Stimulated activated CD8-positive, alpha-beta memory T cell treated with anti-CD3 and anti-CD28 coated beads, Interleukin-7, amount 100 ng/mL, for 48 hours (primary cell): Measurements from ENCODE around the gene TRIM15.

Experiments used
- DNase-seq, 2 donors: peaks; one replicate each; pipeline ENCODE4 v3.0.0-alpha.2; 2020; ENCODE audit warnings: low read depth in 1 of 2; ENCODE audit errors: extremely low read depth in 1 of 2

TRIM15 gene

DNA sequence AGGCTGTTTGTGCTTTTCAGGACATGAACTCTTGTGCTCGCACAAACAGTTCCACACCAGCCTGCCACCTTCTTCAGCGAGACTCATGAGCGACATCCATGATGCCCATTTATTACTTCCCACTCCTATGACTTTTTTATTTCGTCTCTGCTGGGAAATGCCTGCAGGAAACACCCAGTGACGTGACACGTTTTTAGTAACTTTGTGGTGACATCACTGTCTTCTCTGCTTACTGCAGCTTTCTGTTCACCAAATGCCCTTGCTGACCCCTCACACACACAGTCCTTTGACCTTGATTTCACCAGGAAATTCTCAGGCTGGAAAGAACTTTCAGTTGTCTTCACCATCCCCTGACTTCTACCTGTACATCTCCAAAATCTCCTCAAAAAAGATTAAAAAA, 18.5 kb upstream of the TRIM15 start:
- DNase-seq, result no peak

DNA sequence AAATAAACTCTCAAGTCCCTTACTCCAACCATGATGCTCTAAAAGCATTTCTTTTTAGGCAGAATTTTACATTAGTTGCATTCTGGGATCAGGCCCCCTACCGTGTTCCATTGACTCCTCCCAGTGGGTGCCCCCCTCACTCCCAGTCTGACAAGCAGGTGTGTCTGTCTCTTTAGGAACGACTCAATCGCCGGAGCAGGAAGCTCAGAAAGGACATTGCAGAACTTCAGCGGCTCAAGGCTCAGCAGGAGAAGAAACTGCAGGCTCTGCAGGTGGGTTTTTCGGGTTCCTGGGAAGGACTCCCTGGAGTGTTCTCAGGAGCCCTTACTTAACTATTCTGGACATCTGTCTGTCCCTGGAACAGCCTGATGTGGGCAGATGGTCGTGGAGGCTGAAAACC, 17.5 kb upstream of the TRIM15 start:
- no peak for DNase-seq

DNA sequence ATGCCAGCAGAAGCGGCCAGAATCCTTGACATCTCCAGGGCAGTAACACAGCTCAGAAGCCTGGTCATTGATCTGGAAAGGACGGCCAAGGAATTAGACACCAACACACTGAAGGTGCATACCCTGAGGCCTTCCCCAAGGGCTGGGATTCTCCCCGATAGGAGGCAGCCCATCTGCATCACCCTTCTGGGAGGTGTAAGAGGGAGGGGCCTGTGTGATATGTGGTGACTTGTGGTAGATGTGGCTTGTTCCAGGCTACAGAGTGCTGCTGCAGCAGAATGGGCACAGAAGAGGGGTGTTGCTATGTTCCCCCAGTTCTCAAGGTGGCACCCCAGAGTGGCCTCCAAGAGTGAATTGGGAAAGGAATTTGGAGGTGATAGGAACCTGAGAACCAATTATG, 16.2 kb upstream of the TRIM15 start:
- DNase-seq, result no peak

DNA sequence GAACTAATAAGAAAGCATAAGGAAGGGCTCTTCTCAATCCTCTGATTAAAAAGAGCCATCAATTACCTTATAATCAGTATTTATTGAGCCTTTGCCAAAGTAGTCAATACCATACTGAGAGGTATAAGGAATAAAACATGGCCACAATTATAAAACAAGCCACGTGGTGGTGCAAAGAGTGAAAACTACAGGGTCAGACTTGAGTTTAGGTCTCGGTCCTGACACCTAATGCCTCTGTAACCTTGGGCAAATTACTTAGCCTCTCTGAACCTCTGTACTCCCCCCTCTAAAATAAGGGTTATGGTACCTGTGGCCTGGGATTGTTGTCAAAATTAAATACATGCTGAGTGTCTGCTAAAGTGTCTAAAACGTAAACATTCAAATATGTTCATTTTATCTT, 14.1 kb upstream of the TRIM15 start:
- DNase-seq, result no peak

DNA sequence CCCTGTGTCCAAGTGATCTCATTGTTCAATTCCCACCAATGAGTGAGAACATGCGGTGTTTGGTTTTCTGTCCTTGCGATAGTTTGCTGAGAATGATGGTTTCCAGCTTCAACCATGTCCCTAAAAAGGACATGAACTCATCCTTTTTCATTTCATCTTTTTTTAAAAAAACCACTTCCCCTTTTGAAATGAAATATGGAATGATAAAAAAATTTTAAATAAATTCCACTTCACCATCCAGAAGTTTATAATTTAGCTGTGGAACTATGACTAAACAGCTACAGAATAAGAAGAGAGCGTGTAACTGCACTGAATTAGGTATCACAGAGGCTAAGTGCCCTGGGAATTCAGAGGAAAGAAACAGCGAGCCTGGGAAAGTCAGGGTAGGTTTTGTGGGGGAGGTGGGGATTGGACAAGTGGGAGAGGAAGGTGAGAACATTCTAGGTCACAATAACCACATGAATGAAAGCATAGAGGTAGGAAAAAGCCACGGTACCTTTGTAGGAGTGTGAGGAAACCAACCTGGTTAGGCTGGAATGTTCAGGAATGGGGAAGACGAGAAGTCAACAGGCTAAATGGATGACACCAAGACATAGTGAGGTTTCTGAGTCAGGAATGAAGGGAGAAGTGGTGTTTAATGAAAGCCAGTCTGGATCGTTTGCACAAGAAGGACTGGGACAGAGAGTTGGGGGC, 13.3 kb upstream of the TRIM15 start:
- no peak for DNase-seq

DNA sequence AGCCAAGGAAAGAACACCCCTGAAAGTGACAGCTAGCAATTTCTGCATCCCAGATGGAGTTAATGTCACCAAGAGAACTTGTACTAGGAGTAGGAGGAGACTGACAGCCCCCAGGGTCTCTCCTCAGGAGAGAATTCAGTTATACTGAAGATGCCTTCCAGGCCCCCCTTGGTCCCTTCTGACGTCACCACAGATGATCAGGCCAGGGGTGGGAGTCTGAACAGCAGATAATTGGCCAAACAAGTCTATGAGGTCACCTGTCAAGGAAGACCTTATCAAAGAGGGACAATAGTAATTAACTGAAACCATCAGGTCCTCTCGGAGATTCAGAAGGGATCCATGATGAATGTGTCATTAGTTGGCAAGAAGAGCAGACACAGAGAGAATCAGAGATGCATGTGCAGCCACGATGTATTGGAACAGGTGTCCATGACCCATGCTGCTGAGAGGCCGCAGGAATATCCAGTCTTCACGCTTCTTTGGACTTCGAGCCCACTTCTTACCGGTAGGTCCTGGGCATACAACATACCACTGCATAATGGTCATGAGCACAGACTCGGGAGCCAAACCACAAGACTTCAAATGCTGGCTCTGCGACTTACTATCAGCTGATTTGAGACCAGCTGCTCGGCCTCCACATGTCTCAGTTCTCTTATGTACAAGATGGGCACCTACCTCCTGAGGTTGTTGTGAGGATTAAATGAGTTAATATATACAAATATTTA, 12.5 kb upstream of the TRIM15 start:
- DNase-seq, result no peak

DNA sequence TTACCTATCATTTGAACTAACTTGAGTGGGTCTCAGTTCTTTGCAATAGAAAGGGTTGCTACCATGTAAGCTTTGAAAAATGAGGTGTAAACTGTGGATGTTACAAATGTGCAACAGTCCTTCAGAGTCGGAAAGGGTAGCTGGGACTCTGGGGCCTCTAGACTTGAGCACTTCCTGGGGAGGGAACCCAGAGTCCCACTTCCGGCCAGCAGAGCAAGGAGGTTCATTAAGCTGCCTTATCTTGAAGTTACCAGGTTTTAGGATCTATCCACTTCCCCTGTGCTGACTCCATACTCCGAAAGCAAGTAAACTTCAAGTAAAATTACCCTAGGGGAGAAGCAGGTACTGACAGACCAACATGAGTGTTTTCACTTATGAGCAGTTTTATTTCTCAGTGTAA, 11.8 kb upstream of the TRIM15 start:
- no peak for DNase-seq

DNA sequence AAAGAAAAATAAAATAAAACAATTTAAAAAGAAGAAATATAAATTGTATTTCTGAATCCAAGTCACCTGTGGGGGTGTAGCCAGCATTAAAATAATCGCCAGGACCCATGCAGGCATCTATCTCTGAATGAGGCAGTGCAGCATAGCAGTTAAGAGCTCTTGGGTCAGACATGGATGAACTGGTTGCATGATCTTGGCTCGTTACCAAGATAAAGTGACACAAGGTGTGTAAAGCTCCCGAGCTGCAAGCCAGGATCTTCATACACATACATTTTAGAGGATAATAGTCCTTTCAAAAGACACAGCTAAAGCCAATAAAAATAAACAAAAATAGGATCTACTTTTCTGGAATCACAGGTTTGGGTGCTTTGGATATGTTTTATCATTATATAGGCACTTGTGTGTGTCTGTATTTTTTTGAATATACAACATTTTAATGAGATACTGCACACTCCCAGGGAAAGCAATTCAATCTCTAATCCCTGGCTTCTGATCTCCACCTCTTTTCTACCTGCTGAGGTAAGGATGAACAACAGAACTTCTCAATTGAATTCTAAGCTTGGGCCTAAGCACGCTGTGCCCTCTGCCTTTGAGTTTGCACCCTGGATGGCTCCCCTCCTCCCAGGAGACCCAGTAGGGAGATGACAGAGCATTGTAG, 11.2 kb upstream of the TRIM15 start:
- DNase-seq, result no peak

DNA sequence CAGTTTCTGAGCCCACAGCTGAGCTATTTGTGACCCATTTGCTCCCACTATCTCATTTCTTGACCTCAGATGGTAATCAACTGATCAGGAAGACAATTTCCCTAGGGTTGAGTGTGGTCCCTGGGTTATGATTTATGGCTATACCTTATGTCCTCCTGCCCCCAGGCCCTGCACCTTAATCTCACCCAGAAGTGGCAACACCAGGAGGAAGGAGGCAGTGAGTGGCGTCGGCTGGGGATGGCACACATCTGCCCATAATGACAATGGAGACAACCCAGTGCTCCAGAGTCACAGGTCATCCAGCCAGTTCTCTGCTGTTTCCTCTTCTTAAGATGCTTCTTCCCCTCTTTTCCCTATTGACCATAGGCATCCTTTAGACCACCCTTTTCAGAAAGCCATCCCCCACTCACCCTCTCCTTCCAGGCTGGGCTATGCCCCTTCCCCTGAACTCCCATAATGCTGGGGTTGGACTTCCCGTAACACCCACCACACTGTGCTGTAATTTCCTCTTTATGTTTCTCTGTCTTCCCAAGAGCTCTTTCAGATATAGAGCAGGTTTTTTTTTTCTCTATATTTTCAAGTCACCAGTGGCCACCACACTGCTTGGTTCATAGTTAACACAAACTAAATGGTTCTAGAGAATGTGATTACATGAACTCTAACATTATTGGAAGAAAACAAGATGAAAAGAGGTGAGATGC, 10.3 kb upstream of the TRIM15 start:
- no peak for DNase-seq

DNA sequence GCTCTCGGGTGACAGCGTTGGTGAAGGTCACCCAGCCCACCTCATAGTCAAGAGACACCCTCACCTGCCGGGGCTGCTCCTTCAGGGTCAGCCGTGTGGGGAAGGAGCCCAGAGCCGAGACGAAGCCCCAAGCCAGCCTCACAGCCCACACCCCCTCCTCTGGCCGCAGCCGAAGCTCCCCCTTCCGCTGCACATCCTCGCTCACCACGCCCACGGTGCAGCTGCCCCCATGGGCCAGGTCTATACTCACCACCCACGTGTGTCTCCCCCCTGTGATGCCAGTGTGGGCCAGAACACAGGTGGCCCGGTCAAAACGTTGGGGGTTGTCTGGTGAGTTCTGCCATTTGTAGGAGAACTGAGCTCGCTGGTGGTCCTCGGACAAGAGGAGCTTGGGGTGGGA, 9.3 kb upstream of the TRIM15 start:
- DNase-seq, result no peak

DNA sequence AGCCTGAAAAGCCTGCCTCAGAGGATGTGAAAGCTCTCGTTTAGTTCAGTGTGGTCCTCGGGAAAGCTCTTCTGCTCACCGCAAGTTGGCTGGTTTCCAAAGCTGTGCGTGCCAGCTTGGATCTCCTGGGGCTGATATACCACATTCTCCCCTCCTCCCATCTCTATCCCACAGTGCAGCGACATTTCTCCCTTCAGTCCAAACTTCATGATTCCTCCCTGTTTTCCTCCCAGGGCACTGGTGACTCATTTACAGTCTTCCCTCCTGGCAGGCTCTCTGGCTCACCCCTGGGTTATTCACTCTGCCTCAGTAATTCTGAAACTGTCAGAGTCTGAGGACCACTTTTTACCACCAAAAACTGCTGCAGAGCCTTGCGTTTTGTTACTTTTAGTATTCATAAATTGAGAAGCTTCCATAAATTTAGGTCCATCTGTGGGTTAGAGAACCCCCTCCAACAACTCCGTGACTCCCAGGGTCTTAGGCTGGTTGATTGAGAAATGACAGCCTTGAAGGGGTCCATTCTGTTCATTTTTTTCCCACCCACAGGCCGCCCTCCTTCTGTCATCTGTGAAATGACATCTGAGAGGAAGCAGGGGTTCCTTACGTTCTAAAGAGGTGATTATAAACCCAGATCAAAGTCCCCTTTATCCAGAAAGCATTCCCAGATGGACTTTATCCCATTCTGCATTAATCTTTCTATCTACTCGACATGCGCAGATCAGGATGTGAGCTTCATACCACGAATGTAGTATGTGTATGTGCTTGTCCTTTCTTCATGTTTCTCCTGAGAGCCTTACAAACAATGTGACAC, 8.4 kb upstream of the TRIM15 start:
- DNase-seq, result no peak

DNA sequence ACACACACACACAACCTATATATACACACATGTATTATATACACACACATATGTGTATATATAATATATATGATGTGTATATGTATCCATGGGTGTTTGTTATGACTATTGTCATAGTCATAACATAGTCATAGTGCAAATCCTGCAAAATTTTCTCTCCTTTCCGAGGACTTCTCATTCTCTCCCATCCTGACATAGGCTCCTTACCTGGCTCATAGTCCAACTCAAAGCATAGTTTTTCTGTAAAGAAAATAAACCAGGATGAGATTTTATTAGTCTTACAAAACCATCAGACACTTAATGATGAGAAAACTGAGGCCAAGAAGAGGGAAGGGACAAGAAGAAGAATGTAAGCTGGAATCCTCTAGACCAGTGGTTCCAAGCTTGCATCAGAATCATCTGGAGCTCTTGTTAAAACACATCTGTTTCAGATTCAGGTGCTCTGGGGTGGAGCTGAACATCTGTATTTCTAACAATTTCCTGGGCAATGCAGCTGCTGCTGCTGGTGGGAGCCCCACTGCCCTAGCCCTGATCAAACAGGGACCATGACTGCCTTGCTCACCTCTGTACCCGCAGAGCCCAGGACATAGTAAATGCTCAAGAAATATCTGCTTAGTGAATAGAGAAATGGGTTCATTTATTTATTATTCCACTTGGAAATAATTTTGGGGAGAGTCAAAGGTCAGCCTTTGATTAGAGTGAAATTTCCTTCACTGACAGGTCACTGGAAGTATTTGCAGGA, 7.7 kb upstream of the TRIM15 start:
- no peak for DNase-seq

DNA sequence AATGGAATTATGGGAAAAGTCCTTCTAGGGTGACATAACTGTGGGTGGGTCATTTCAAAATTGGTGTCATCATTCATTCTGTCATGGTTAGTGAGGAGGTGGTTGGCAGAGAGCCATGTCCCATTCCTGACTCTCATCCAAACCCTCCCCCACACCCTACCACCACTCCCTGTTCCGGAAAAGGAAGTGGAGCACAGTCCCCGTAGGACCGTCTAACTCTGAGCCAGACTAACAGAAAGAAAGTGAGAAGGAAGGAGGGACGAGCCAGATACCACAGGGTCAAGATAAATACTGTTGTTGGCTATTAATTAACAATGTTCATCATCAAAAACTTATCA, 7.1 kb upstream of the TRIM15 start:
- no peak for DNase-seq

DNA sequence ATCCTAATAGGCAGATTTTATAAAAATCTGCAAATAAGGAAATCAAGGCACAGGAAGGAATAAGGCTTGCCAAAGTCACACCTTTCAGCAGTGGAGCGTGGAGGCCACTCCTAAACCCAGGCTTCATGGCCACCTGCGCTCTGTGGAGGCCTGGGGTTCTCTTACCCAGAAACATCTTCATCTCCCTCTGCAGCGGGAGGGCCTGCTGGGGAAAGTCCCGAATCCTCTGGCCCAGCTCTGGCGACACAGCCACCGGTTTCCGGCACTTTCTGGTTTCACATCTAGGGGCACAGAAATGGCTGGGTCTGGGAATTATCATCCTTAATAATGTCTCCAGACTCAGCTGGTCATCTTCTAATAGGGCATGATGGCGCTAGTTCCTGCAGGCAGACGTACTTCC, 6.6 kb upstream of the TRIM15 start:
- DNase-seq, result no peak

DNA sequence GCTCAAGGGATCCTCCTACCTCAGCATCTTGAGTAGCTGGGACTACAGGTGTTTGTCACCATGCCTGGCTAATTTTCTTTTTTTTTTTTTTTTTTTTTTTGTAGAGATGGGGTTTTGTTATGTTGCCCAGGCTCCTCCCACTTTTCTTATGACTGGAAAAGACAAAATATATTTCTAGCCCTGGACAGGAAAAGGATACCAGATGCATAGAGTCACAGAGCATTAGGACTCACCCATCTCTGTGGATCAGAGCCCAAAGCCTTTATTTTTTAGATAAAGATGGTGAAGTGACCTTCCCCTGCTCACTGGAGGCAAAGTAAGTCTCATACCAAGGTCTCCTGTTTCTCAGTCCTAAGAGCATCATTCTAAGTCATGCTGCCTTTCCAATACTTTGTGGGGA, 5.8 kb upstream of the TRIM15 start:
- DNase-seq, result no peak

DNA sequence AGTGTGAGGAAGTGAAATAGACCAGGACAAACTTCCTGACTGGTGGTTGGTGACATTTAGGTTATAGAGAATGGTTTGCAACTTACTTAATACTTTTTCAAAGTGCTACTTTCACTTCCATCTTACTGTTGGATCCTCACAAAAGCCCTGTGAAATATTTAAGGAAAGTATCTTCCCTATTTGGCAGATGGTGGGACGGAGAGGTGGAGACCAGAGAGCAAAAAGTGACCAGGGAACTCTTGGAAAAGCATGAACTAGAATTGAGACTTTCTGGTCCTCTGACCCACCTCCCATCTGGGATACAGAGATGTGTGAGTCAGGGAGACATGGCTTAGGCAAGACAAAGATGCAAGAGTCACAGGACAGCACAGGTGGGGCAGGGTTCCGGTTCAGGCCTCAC, 5.3 kb upstream of the TRIM15 start:
- no peak for DNase-seq

DNA sequence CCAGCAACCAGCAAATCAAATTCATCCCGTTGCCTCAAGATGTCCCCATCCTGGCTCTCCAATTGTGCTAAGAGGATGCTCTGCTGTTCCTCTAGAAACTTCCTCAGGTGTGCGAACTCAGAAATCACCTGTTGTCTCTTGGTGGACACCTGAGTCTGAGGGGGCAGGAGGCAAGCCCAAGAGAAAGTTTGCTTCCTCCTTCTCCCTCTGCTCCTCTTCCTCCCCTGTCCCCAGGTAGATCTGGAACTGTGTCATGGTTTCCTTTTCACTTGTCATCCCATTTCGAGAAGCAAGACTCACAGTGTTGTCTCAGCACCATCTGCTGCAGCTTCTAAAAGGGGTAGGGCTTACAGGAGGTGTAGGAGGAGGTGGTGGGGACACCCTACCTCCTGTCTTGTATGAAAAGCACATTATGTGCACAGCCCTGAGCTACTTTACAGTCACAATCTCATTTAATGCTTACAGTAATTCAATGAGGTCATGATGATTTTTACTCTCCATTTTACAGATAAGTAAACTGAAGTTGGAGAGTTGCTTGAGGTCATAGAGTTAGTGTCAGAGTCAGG, 4.8 kb upstream of the TRIM15 start:
- DNase-seq, result no peak

DNA sequence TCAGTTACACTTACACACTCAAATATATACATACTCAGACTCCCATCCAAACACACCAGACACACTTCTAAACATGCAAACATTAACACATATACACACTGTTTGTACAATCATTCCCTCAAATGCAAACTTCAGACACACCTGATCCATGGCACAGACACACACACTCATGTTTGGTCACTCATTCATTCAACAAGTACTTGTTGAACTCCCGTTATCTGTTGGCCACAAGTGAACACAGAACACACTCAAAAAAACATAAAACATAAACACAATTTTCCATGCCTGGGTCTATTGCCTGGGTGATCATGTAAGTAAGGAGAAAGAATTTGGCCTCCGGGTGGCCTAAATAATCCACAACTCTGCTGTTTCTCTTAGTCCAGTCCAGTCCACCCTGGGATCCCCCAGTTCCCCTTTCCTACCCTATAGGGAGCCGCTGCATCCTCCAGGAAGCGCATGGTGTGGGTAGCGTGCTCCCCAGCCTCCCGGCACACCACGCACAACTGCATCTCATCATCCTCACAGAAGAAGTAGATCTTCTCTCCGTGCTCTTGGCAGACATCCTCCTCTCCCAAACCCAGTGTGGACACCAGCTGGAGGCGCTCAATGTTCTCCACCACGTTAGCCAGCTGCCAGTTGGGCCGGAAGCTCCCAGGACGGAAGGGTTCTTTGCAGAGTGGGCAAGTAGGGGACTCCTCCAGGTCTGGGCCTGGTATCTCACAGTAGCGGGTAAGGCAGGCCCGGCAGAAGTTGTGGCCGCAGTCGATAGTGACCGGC, 3.1 kb upstream of the TRIM15 start:
- DNase-seq, result no peak
